Measurements from ENCODE around the gene SPATA6. TPM values are rescaled to one million over a fixed set of nuclear protein-coding genes. Genes with fewer than 3 reads are reported as not detected.
"Not testable (repeated sequence)": the region's sequence is repeated elsewhere in the genome, so short reads cannot be mapped to it uniquely, and the experiment has no call there.

SPATA6 gene
- polyA plus RNA-seq, 1 donor from 2014 or later, result 3.2 TPM

DNA sequence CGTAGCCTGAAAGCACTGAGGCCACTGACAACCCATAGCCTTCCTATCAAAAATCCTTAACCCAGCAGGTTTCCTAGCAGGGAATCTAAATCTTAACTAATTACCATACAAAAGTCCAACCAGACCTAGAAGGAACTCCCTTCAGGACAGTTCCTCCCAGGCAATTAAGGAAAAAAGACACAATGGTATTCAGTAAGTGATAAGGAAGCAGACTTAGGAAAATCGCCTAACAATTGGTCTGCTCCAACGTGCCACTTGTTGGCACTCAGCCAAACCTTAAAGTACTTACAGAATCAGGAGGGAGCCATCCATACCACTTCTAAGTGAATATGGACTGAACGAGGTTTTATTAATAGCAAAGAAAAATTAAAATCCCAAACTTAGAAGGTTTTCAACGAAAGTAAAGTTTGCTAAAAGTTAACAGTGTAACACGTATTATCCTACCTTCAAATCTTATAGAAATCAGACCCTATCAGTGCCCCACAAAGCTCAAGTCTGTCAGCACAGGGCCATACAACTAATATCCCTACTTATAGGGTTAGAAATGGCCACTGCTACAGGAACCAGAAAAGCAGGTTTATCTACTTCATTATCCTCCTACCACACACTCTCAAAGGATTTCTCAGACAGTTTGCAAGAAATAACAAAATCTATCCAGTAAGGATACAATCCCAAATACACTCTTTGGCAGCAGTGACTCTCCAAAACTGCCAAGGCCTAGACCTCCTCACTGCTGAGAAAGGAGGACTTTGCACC lies 29.0 kb downstream of the SPATA6 start:
- H3K4me2 ChIP-seq (ENCODE audit: low read length), result no peak overlapping the region
- no peaks in the 10 kb centered on the region for H3K27me3 ChIP-seq (ENCODE audit: insufficient read depth, low read depth, low read length)
- no peaks in the 10 kb centered on the region for H3K9me2 ChIP-seq (ENCODE audit: insufficient read depth, low read length)
- no peak overlapping the region for H3K27ac ChIP-seq (ENCODE audit: low read length)
- no peaks in the 10 kb centered on the region for H3F3A ChIP-seq (ENCODE audit: insufficient read depth, low read length, poor library complexity, severe bottlenecking)
- H3K9ac ChIP-seq (ENCODE audit: low read length), result no peak overlapping the region
- no peak overlapping the region for H3K4me3 ChIP-seq (ENCODE audit: low read length)
- H3K79me2 ChIP-seq (replicated peaks; ENCODE audit: insufficient read depth, low read length), result no peaks in the 10 kb centered on the region
- no peaks in the 10 kb centered on the region for H4K20me1 ChIP-seq (ENCODE audit: insufficient read depth)
- no peaks in the 10 kb centered on the region for H3K9me3 ChIP-seq (ENCODE audit: low read length)
- no peak overlapping the region for H2AFZ ChIP-seq (ENCODE audit: low read depth, low read length)
- TF ChIP-seq TAF1 (IDR thresholded peaks at IDR 0.05; ENCODE audit: low read depth), result no peak
- no peak for TF ChIP-seq EZH2 (IDR thresholded peaks at IDR 0.05; ENCODE audit: borderline replicate concordance, insufficient read depth, low read length, poor library complexity, severe bottlenecking)
- TF ChIP-seq RAD21 (conservative IDR thresholded peaks at IDR 0.05), result no peak
- TF ChIP-seq REST (IDR thresholded peaks at IDR 0.05; ENCODE audit: borderline replicate concordance), result no peak
- no peak for TF ChIP-seq POLR2AphosphoS5 (IDR thresholded peaks at IDR 0.05)
- no peak for TF ChIP-seq EP300 (conservative IDR thresholded peaks at IDR 0.05; ENCODE audit: poor library complexity, severe bottlenecking)
- no peak for TF ChIP-seq CTCF (IDR thresholded peaks at IDR 0.05; ENCODE audit: poor library complexity, severe bottlenecking)
- no peak for TF ChIP-seq MXI1 (conservative IDR thresholded peaks at IDR 0.05; ENCODE audit: poor library complexity, severe bottlenecking)
- TF ChIP-seq SMC3 (conservative IDR thresholded peaks at IDR 0.05; ENCODE audit: poor library complexity), result no peak
- no peaks in the 10 kb centered on the region for H3K36me3 ChIP-seq (ENCODE audit: insufficient read depth, low read length)

DNA sequence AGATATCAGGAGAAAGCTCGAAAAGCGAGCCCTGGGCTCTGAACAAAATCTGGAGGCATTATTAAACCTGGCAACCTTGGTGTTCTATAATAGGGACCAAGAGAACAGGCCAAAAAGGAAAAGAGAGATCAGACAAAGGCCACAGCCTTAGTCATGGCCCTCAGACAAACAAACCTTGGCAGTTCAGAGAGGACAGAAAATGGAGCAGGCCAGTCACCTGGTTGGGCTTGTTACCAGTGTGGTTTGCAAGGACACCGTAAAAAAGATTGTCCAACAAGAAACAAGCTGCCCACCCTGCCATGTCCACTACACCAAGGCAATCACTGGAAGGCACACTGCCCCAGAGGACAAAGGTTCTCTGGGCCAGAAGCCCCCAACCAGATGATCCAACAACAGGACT lies 31.2 kb downstream of the SPATA6 start:
- H3K27ac ChIP-seq (ENCODE audit: low read length); H2AFZ ChIP-seq (ENCODE audit: low read depth, low read length); H3K4me2 ChIP-seq (ENCODE audit: low read length); H3K9me2 ChIP-seq (ENCODE audit: insufficient read depth, low read length); H3F3A ChIP-seq (ENCODE audit: insufficient read depth, low read length, poor library complexity, severe bottlenecking); H4K20me1 ChIP-seq (ENCODE audit: insufficient read depth); H3K9ac ChIP-seq (ENCODE audit: low read length); H3K9me3 ChIP-seq (ENCODE audit: low read length); H3K27me3 ChIP-seq (ENCODE audit: insufficient read depth, low read depth, low read length); H3K79me2 ChIP-seq (replicated peaks; ENCODE audit: insufficient read depth, low read length); H3K36me3 ChIP-seq (ENCODE audit: insufficient read depth, low read length); H3K4me3 ChIP-seq (ENCODE audit: low read length): not testable (repeated sequence)

All from neural cell (in vitro differentiated cells).